WTC11 (cell line): ENCODE results near the gene DAB1. TPM values are rescaled to one million over a fixed set of nuclear protein-coding genes. Genes with fewer than 3 reads are reported as not detected.

Source experiments
- ATAC-seq: fragments of 200-7000 bp; cut with Tn5 transposase; 2 replicates; pipeline ENCODE4 v1.10.0; 2021; ENCODE audit warnings: mild to moderate bottlenecking, moderate library complexity
- CTCF ChIA-PET: fragments of 300-600 bp; sonication (Branson Sonifier 250); formaldehyde crosslinking; loops from one replicate; lab custom pipeline; 2021; ENCODE audit warnings: antibody characterized with exemption; lab: Charles Lee
- POLR2A ChIA-PET: fragments of 350-600 bp; sonication (Branson Sonifier 250); formaldehyde crosslinking; loops from one replicate; lab custom pipeline; 2021; ENCODE audit warnings: antibody characterized with exemption; lab: Charles Lee
- DNase-seq: peaks from one replicate; pipeline ENCODE4 v3.0.0; 2021; ENCODE audit warnings: low spot score
- H3K27ac Mint-ChIP-seq: 2 replicates; pipeline ENCODE4 v1.8.0; 2021; ENCODE audit warnings: mixed read lengths
- H3K27me3 Mint-ChIP-seq: 2 replicates; pipeline ENCODE4 v1.8.0; 2021; ENCODE audit warnings: low read depth, mild to moderate bottlenecking, moderate library complexity, mixed read lengths
- H3K36me3 Mint-ChIP-seq: 2 replicates; pipeline ENCODE4 v1.8.0; 2021; ENCODE audit warnings: mixed read lengths
- H3K4me1 Mint-ChIP-seq: 2 replicates; pipeline ENCODE4 v1.8.0; 2022; ENCODE audit warnings: mixed read lengths
- H3K4me3 Mint-ChIP-seq: 2 replicates; pipeline ENCODE4 v1.8.0; 2021; ENCODE audit warnings: mild to moderate bottlenecking, moderate library complexity, mixed read lengths
- H3K9me3 Mint-ChIP-seq: 2 replicates; pipeline ENCODE4 v1.8.0; 2021; ENCODE audit warnings: mixed read lengths
- AFF4 ChIP-seq: sonication (generic); formaldehyde crosslinking; IDR thresholded peaks from 2 replicates; pipeline ENCODE4 v1.8.1; 2023; ENCODE audit warnings: mild to moderate bottlenecking, missing genetic modification reagents, borderline replicate concordance
- ATF3 ChIP-seq: sonication (generic); formaldehyde crosslinking; conservative IDR thresholded peaks from 2 replicates; pipeline ENCODE4 v1.8.1; 2022; ENCODE audit warnings: mild to moderate bottlenecking, missing genetic modification reagents
- CDX4 ChIP-seq: fragments of 250-450 bp; sonication (Bioruptor Pico); IDR thresholded peaks from 2 replicates; pipeline ENCODE4 v1.9.0; 2021; ENCODE audit warnings: moderate library complexity, mild to moderate bottlenecking, inconsistent platforms, borderline replicate concordance
- CREM ChIP-seq: sonication (generic); formaldehyde crosslinking; IDR thresholded peaks from 2 replicates; pipeline ENCODE4 v1.8.1; 2022; ENCODE audit warnings: mild to moderate bottlenecking, missing genetic modification reagents, moderate library complexity
- ELF4 ChIP-seq: sonication (generic); formaldehyde crosslinking; IDR thresholded peaks from 2 replicates; pipeline ENCODE4 v1.8.1; 2022; ENCODE audit warnings: low read depth, mild to moderate bottlenecking, moderate library complexity, missing genetic modification reagents
- ETV6 ChIP-seq: sonication (generic); formaldehyde crosslinking; IDR thresholded peaks from 2 replicates; pipeline ENCODE4 v1.8.1; 2022; ENCODE audit warnings: mild to moderate bottlenecking, missing genetic modification reagents
- FOXK1 ChIP-seq: sonication (generic); formaldehyde crosslinking; IDR thresholded peaks from 2 replicates; pipeline ENCODE4 v1.8.0; 2022; ENCODE audit warnings: mild to moderate bottlenecking, moderate library complexity, missing genetic modification reagents
- FOXP4 ChIP-seq: sonication (generic); formaldehyde crosslinking; IDR thresholded peaks from 2 replicates; pipeline ENCODE4 v1.8.0; 2022; ENCODE audit warnings: mild to moderate bottlenecking, missing genetic modification reagents
- GTF2I ChIP-seq: fragments of 250-450 bp; sonication (Bioruptor Pico); conservative IDR thresholded peaks from 2 replicates; pipeline ENCODE4 v1.4.0; 2021; ENCODE audit warnings: mild to moderate bottlenecking
- IRF2 ChIP-seq: sonication (generic); formaldehyde crosslinking; IDR thresholded peaks from 2 replicates; pipeline ENCODE4 v1.8.0; 2022; ENCODE audit warnings: low read depth, missing genetic modification reagents, borderline replicate concordance
- JAZF1 ChIP-seq: fragments of 250-450 bp; sonication (Bioruptor Pico); IDR thresholded peaks from 2 replicates; pipeline ENCODE4 v1.9.0; 2021; ENCODE audit warnings: moderate library complexity, mild to moderate bottlenecking, inconsistent platforms
- KAT7 ChIP-seq: sonication (generic); formaldehyde crosslinking; IDR thresholded peaks from 2 replicates; pipeline ENCODE4 v1.8.1; 2023; ENCODE audit warnings: missing genetic modification reagents, mild to moderate bottlenecking, borderline replicate concordance
- MAX ChIP-seq: sonication (generic); formaldehyde crosslinking; IDR thresholded peaks from 2 replicates; pipeline ENCODE4 v1.8.0; 2022; ENCODE audit warnings: mild to moderate bottlenecking, missing genetic modification reagents
- MYBL2 ChIP-seq: sonication (generic); formaldehyde crosslinking; IDR thresholded peaks from 2 replicates; pipeline ENCODE4 v1.8.1; 2023; ENCODE audit warnings: mild to moderate bottlenecking, moderate library complexity, missing genetic modification reagents
- RELA ChIP-seq: sonication (generic); formaldehyde crosslinking; IDR thresholded peaks from 2 replicates; pipeline ENCODE4 v1.8.1; 2022; ENCODE audit warnings: missing genetic modification reagents, mild to moderate bottlenecking, borderline replicate concordance
- RORB ChIP-seq: fragments of 250-450 bp; sonication (Bioruptor Pico); IDR thresholded peaks from 2 replicates; pipeline ENCODE4 v1.9.0; 2021; ENCODE audit warnings: mild to moderate bottlenecking
- SP1 ChIP-seq: sonication (generic); formaldehyde crosslinking; conservative IDR thresholded peaks from 2 replicates; pipeline ENCODE4 v1.8.1; 2022; ENCODE audit warnings: missing genetic modification reagents
- STAT6 ChIP-seq: sonication (generic); formaldehyde crosslinking; conservative IDR thresholded peaks from 2 replicates; pipeline ENCODE4 v1.8.1; 2023; ENCODE audit warnings: mild to moderate bottlenecking, low read depth, missing genetic modification reagents, moderate library complexity
- TCF7 ChIP-seq: sonication (generic); formaldehyde crosslinking; IDR thresholded peaks from 2 replicates; pipeline ENCODE4 v1.8.0; 2022; ENCODE audit warnings: mild to moderate bottlenecking, low read depth, missing genetic modification reagents, moderate library complexity
- ZBTB43 ChIP-seq: sonication (generic); formaldehyde crosslinking; IDR thresholded peaks from 2 replicates; pipeline ENCODE4 v1.8.1; 2023; ENCODE audit warnings: mild to moderate bottlenecking, missing genetic modification reagents
- ZNF138 ChIP-seq: sonication (generic); formaldehyde crosslinking; conservative IDR thresholded peaks from 2 replicates; pipeline ENCODE4 v1.8.1; 2022; ENCODE audit warnings: mild to moderate bottlenecking, moderate library complexity, missing genetic modification reagents
- total RNA-seq: library from RNA; stranded (reverse); gene quantifications from 3 replicates; pipeline ENCODE4 v1.2.3, GENCODE V29; 2021

The DAB1 gene
- total RNA-seq, 1 experiment from 2014 or later, result 10.7 TPM

- DNase-seq (no peak), ATAC-seq (no peak)
- Mint-ChIP-seq H3K27ac (no peak overlapping the region), H3K4me3 (no peak overlapping the region), H3K9me3 (peaks cover 25% of the 10 kb centered on the region), H3K4me1 (peaks cover 8% of the 10 kb centered on the region), H3K36me3 (peaks cover 18% of the 10 kb centered on the region), H3K27me3 (no peaks in the 10 kb centered on the region)
- ChIA-PET CTCF (no interaction called here), POLR2A (no interaction called here)
- TF ChIP-seq TCF7 (no peak), RORB (CRISPR knock-in tag) (no peak), CDX4 (CRISPR knock-in tag) (no peak)
These were observed 174.3 kb downstream of the DAB1 start for GRCh38 chr1:57249511-57249910.

- ATAC-seq, result no peak
- Mint-ChIP-seq H3K4me1 (peaks cover 8% of the 10 kb centered on the region), H3K36me3 (peaks cover 18% of the 10 kb centered on the region), H3K9me3 (peaks cover 25% of the 10 kb centered on the region), H3K27me3 (no peaks in the 10 kb centered on the region), H3K4me3 (no peak overlapping the region), H3K27ac (no peak overlapping the region)
- POLR2A ChIA-PET, result no interaction called here
- TF ChIP-seq JAZF1, result no peak
- TF ChIP-seq SP1 (CRISPR knock-in tag), result no peak
- no peak for TF ChIP-seq RELA (CRISPR knock-in tag)
- no peak for TF ChIP-seq FOXP4 (CRISPR knock-in tag)
- TF ChIP-seq IRF2 (CRISPR knock-in tag), result no peak
- no peak for TF ChIP-seq ETV6 (CRISPR knock-in tag)
- no peak for TF ChIP-seq AFF4 (CRISPR knock-in tag)
- TF ChIP-seq ATF3 (CRISPR knock-in tag), result no peak
- TF ChIP-seq MAX (CRISPR knock-in tag), result no peak
- TF ChIP-seq ZBTB43 (CRISPR knock-in tag), result no peak
- no peak for TF ChIP-seq ZNF138 (CRISPR knock-in tag)
- no peak for TF ChIP-seq FOXK1 (CRISPR knock-in tag)
- TF ChIP-seq KAT7 (CRISPR knock-in tag), result no peak
- no peak for TF ChIP-seq GTF2I (CRISPR knock-in tag)
- TF ChIP-seq STAT6, result no peak
- TF ChIP-seq MYBL2 (CRISPR knock-in tag), result no peak
- no peak for TF ChIP-seq CREM (CRISPR knock-in tag)
- no peak for TF ChIP-seq ELF4 (CRISPR knock-in tag)
- CTCF ChIA-PET, result no interaction called here
- no peak for DNase-seq
These were observed 175.0 kb downstream of the DAB1 start for GRCh38 chr1:57248830-57249229.
